Forelimb muscle (tissue), 1 donor: ENCODE measurements around the gene MNT. TPM values are rescaled to one million over a fixed set of nuclear protein-coding genes. Genes with fewer than 3 reads are reported as not detected.
"Not testable (repeated sequence)": the region's sequence is repeated elsewhere in the genome, so short reads cannot be mapped to it uniquely, and the experiment has no call there.

ENCODE experiments used
- DNase-seq: peaks from one replicate; pipeline ENCODE4 v3.0.0-alpha.2; 2013; ENCODE audit warnings: low read depth
- polyA plus RNA-seq: library from polyadenylated mRNA; unstranded; fragments of 120-200 nt; gene quantifications from one replicate; pipeline ENCODE4 v1.2.1, GENCODE V29; 2013; ENCODE audit not compliant: insufficient read length

Gene MNT
- polyA plus RNA-seq = 17.6 TPM

- DNase-seq = peak; percentile 84
Observed at GRCh38 chr17:2400877-2401425, at the start of gene MNT. Gene MNT (minus strand): TSS chr17:2401060. CDS start chr17:2400712, 348 bp downstream.

- no peak for DNase-seq
Observed at GRCh38 chr17:2450016-2450650, 49.3 kb upstream of the MNT start.

- no peak for DNase-seq
Observed at GRCh38 chr17:2449486-2449885, 48.6 kb upstream of the MNT start.

GRCh38 chr17:2447479-2447878 lies 46.6 kb upstream of the MNT start:
- DNase-seq = not testable (repeated sequence)

GRCh38 chr17:2445638-2446037 lies 44.8 kb upstream of the MNT start:
- DNase-seq = no peak

- DNase-seq = no peak
Observed at GRCh38 chr17:2444382-2444781, 43.5 kb upstream of the MNT start.

- DNase-seq = no peak
Observed at GRCh38 chr17:2442166-2442565, 41.3 kb upstream of the MNT start.

- no peak for DNase-seq
Observed at GRCh38 chr17:2440930-2441329, 40.1 kb upstream of the MNT start.

GRCh38 chr17:2439997-2440396 lies 39.1 kb upstream of the MNT start:
- DNase-seq = not testable (repeated sequence)

- no peak for DNase-seq
Observed at GRCh38 chr17:2438823-2439222, 38.0 kb upstream of the MNT start.

GRCh38 chr17:2436316-2436905 lies 35.6 kb upstream of the MNT start:
- no peak for DNase-seq

- no peak for DNase-seq
Observed at GRCh38 chr17:2435862-2436261, 35.0 kb upstream of the MNT start.

GRCh38 chr17:2435181-2435741 lies 34.4 kb upstream of the MNT start:
- DNase-seq = no peak

GRCh38 chr17:2433696-2434095 lies 32.8 kb upstream of the MNT start:
- DNase-seq = no peak

GRCh38 chr17:2427910-2428309 lies 27.1 kb upstream of the MNT start:
- no peak for DNase-seq

- DNase-seq = no peak
Observed at GRCh38 chr17:2427215-2427614, 26.4 kb upstream of the MNT start.

GRCh38 chr17:2423271-2423670 lies 22.4 kb upstream of the MNT start:
- no peak for DNase-seq

- no peak for DNase-seq
Observed at GRCh38 chr17:2421315-2422147, 20.7 kb upstream of the MNT start.

- no peak for DNase-seq
Observed at GRCh38 chr17:2420176-2420575, 19.3 kb upstream of the MNT start.

- DNase-seq = no peak
Observed at GRCh38 chr17:2419486-2419885, 18.6 kb upstream of the MNT start.

- no peak for DNase-seq
Observed at GRCh38 chr17:2418572-2418971, 17.7 kb upstream of the MNT start.
